GM21737 (cell line): ENCODE measurements around the gene LAMC3.

Source experiments
- ATAC-seq: cut with Tn5 transposase; IDR thresholded peaks from one replicate; pipeline ENCODE4 v1.9.1; 2021; ENCODE audit warnings: mild to moderate bottlenecking, moderate library complexity; ENCODE audit not compliant: unreplicated experiment

Gene LAMC3

DNA sequence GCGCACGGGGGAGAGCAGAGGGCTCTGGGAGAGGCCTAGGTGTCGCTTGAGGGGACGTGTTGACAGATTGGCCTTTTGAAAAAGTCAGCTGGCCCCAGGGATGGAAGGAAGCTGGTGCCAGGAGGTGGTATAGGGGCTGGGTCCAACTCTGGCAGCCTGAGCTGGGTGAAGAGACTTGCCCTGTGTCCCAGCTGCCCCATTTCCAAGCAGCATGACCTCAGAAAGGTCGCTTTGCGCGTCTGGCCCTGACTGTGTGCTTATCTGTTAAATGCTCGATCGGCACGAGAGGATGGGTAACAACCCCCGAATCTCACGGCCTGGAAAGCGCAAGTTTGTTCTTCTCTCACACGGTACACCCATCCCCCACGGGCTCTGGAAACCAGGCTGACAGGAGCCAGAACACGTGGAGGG is 31.2 kb upstream of the LAMC3 start:
- ATAC-seq, result no peak

GRCh38 chr9:130979591-130980385 is 29.2 kb upstream of the LAMC3 start:
- ATAC-seq, result no peak

DNA sequence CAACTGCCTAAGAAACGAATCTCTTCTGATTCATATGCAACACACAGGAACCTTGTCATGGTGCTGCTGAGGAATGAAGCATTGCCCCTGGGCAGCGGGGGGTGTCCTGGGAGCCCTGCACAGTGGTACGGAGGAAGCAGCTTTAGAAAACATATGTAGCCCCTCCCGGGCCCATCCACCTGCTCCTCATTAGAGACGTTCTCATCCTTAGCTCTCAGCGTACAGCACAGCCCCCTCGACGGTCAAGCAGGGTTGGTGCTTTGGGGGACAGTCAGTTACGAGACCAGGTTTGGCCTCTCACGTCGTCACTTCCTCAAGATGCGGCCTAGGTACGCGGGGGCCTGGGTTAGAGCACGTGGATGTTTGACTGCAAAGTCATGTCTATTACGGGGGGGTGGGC is 28.4 kb upstream of the LAMC3 start:
- ATAC-seq, result no peak

DNA sequence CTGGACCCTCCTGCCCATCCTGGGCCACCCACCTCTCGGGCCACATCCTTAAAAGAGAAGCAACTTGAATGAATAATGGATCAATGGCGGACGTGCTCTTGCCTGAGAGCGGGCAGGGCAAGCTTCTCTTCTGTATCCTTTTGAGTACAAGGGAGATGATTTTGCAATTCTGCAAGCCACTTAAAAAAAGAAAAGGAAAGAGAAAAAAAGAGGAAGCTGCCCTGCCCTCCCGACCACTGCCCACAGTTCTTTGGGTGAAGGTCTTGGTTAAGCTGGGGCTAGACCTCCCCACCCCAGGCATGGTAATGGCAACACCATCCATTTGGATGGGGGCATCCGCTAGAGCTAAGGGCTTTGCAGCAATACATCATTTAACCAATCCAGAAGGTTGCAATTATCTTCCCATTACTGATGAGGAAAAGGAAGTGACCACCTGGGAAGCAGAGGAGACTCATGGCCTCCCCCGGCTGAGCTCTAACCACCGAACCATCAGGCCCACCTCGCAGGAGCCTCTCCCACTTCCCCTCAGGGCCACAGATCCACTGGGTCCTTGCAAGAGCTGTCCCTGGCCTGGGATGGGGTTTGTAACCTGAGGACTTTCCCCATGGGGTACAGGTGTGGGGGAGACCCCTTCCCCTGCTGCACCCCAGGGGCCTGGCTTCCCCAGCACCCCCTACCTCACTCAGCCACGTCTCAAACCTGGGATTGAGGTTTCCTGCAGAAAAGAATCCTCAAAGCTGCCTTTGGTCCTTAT is 27.8 kb upstream of the LAMC3 start:
- ATAC-seq, result no peak

- ATAC-seq, result no peak
These were observed 27.2 kb upstream of the LAMC3 start for GRCh38 chr9:130981756-130982137.

GRCh38 chr9:130982636-130983358 is 26.2 kb upstream of the LAMC3 start:
- no peak for ATAC-seq

- ATAC-seq, result no peak
These were observed 25.7 kb upstream of the LAMC3 start for GRCh38 chr9:130983359-130983670.

DNA sequence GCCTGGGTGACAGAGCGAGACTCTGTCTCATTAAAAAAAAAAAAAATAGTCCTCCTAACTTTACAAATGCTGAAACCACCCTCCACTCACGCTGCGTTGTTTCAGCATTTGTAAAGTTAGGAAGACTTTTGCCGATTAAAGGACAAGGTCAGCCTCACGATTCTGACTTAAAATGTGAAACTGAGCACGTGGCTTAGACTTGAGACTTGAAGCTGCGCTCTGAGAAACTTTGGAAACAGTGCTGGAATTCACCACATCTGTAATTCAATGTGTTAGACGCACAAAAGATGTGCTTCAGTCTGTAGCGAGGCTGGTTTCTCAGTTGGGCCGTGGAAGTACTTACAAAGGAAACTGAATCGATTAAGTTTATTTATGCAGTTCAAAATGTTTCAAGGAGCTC is 25.0 kb upstream of the LAMC3 start:
- ATAC-seq, result no peak

- ATAC-seq, result no peak
These were observed 24.5 kb upstream of the LAMC3 start for GRCh38 chr9:130984521-130984920.

DNA sequence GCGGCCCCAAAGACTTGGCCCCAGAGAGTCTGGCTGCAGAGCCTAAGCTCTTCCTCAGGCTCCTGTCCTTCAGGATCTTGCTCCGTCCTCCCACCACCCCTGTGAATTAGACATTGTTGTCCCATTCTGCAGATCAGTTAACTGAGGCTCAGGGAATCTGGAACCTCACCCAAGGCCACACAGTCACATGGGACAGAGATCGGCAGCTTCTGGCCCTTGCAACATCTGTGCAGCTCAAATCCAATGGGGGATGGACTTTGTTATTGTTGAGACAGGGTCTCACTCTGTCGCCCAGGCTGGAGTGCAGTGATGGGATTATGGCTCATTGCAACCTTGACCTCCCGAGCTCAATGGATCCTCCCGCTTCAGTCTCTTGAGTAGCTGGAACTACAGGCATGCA is 23.9 kb upstream of the LAMC3 start:
- no peak for ATAC-seq

GRCh38 chr9:130985606-130986162 is 23.3 kb upstream of the LAMC3 start:
- no peak for ATAC-seq

- no peak for ATAC-seq
These were observed 22.5 kb upstream of the LAMC3 start for GRCh38 chr9:130986356-130986965.

DNA sequence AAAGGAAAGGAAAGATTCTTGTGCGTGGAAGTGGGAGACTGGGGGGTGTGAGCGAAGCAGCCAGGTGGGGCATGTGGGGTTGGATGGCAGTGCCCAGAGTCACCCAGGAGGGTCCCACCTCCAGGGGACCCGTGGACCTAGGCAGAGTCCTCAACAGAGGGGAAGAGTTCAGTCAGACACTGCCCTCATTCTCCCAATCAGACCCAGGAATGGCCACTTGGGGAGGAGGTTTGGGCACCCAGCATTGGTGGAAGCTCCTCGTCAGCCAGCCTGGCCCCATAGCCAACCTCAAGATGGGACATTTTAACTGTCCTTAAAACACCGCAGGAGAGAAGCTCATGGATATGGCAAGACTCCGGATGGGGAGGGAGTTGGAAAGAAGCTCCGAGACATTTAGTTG is 21.9 kb upstream of the LAMC3 start:
- no peak for ATAC-seq

- ATAC-seq, result no peak
These were observed 21.1 kb upstream of the LAMC3 start for GRCh38 chr9:130987738-130988399.

DNA sequence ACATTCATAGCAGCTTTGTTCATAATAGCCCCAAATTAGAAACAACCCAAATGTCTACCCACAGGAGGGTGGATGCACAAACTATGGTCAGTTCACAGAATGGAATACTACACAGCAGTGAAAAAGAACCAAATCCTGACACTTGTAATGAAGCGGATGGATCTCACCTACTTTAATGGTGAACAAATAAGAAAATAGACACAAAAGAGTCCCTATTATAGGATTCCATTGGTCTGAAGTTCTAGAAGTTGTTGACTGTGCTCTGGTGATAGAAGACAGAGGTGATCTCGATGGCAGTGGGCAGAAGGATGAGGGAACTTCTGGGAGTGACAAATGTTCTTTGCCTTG is 20.6 kb upstream of the LAMC3 start:
- no peak for ATAC-seq

DNA sequence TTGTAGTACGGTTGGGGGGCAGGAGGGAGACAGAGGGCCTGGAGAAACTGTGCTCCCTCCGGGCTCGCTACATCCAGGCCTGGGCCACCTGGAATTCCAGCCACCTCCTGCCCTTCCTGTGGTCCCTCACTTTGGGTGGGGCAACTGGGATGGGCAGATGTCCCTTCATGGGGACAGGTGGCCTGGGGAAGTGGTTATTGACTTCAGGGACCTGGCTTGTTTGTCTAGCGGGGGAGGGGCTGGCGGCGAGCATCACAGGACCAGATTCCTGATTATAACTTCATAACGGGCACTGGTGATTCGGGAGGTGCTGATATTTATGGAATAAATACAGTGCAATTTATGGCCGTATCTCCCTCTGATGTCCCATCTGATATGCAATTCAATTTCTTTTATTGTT is 20.1 kb upstream of the LAMC3 start:
- ATAC-seq, result no peak

DNA sequence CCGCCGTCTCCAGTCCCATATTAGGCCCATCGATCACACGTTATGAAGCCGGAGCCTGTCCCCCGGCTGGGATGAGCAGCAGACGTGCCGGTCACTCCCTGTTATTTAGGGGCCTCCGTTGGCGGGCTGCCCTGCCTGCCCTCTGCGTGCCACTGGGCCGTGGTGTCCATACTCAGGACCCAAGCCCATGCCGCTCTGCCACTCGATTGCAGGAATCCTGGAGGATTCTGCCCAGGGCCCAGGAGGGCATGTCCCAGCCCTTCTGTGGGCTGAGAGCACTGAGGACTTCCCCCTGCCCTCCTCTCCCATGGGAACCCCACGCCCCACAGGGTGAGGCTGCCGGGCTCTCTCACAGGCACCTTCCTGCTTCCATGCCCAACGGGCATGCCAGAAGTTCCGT is 19.6 kb upstream of the LAMC3 start:
- ATAC-seq, result no peak

DNA sequence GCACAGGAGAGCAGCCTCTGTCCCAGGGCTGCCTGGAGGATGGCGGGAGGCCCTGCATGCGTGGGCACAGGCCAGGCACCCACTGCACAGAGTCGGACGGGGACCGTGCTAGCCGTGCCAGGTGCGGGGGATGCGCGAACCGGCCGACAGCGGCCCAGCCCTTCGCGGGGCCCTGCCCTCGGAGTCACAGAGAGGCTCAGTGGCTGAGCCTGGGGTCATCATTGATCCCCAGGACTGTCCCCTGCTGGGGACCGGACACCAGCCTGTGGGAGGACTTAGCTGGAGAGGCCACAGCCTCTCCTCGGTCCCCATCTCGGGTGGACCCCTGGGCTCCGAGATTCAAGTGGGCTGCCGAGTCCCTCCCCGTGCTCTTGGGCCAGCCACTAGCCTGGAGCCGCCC is 19.1 kb upstream of the LAMC3 start:
- ATAC-seq, result no peak

DNA sequence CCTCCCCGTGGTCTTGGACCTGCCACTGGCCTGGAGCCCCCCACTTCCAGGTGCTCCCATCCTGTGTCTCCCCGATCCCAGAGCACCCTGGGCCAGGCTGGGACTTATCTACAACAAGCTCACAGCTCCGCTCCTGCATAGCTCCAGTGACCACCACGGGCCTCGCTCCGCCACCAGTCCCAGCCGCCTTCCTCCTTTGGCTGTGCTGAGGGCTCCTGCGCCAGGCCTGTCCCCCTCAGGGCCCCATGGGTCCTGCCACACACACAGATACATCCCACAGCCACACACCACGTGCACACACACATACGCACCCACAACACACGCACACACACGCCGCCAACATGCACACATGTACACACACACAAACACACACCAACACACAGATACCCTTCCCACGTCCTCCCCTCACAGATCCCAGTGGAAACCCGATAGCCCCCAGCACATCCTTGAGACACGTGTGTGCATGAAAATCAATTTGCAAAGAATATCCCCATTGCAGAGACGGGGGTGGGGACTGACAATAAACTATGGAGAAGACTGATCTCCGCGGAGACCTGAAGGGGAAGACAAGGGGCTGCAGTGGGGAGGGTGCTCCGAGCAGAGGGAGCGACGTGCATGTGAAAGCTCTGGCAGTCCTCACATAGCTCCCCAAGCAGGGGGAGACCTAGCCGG is 18.5 kb upstream of the LAMC3 start:
- no peak for ATAC-seq
